Measurements from ENCODE around the gene PRKAG1.
A peak's percentile ranks its signal among the peaks of the same experiment; 100 is the strongest.

- TF ChIP-seq, protein P1, sequence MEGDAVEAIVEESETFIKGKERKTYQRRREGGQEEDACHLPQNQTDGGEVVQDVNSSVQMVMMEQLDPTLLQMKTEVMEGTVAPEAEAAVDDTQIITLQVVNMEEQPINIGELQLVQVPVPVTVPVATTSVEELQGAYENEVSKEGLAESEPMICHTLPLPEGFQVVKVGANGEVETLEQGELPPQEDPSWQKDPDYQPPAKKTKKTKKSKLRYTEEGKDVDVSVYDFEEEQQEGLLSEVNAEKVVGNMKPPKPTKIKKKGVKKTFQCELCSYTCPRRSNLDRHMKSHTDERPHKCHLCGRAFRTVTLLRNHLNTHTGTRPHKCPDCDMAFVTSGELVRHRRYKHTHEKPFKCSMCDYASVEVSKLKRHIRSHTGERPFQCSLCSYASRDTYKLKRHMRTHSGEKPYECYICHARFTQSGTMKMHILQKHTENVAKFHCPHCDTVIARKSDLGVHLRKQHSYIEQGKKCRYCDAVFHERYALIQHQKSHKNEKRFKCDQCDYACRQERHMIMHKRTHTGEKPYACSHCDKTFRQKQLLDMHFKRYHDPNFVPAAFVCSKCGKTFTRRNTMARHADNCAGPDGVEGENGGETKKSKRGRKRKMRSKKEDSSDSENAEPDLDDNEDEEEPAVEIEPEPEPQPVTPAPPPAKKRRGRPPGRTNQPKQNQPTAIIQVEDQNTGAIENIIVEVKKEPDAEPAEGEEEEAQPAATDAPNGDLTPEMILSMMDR (IDR thresholded peaks at IDR 0.05) = no peak
- TF ChIP-seq POLR2AphosphoS5 (IDR thresholded peaks at IDR 0.05) = peak; percentile 61
- no peak for TF ChIP-seq POLR2A (IDR thresholded peaks at IDR 0.05)
- TF ChIP-seq EP300 (IDR thresholded peaks at IDR 0.05) = no peak
Measured at GRCh38 chr12:48956279-48957140, 62.1 kb downstream of the PRKAG1 start.

All from gastroesophageal sphincter (tissue), 3 donors.